ENCODE measurements around the gene TTYH2.
A peak's percentile ranks its signal among the peaks of the same experiment; 100 is the strongest.

Gene TTYH2

GRCh38 chr17:74282587-74283370 is 69.4 kb downstream of the TTYH2 start:
- Mint-ChIP-seq H3K27ac (peak overlapping the region; percentile 94), H3K36me3 (ENCODE audit: low read depth) (no peaks in the 10 kb centered on the region), H3K4me3 (peak overlapping the region; percentile 28), H3K27me3 (no peaks in the 10 kb centered on the region), H3K9me3 (no peaks in the 10 kb centered on the region), H3K4me1 (ENCODE audit: low read depth) (peaks cover 60% of the 10 kb centered on the region)
- peak; percentile 63 for DNase-seq

GRCh38 chr17:74283371-74283673 is 70.0 kb downstream of the TTYH2 start:
- Mint-ChIP-seq H3K9me3 (no peaks in the 10 kb centered on the region), H3K4me1 (ENCODE audit: low read depth) (peaks cover 61% of the 10 kb centered on the region), H3K27ac (peak overlapping the region; percentile 94), H3K4me3 (peak overlapping the region; percentile 28), H3K36me3 (ENCODE audit: low read depth) (no peaks in the 10 kb centered on the region), H3K27me3 (no peaks in the 10 kb centered on the region)
- DNase-seq: no peak

GRCh38 chr17:74287031-74287602 is 73.7 kb downstream of the TTYH2 start:
- H3K4me3 Mint-ChIP-seq: no peak overlapping the region
- no peaks in the 10 kb centered on the region for H3K36me3 Mint-ChIP-seq (ENCODE audit: low read depth)
- no peaks in the 10 kb centered on the region for H3K9me3 Mint-ChIP-seq
- no peaks in the 10 kb centered on the region for H3K27me3 Mint-ChIP-seq
- DNase-seq: no peak
- H3K4me1 Mint-ChIP-seq (ENCODE audit: low read depth): peaks cover 53% of the 10 kb centered on the region
- no peak overlapping the region for H3K27ac Mint-ChIP-seq

GRCh38 chr17:74288785-74289184 is 75.4 kb downstream of the TTYH2 start:
- peaks cover 41% of the 10 kb centered on the region for H3K4me1 Mint-ChIP-seq (ENCODE audit: low read depth)
- no peaks in the 10 kb centered on the region for H3K9me3 Mint-ChIP-seq
- H3K27me3 Mint-ChIP-seq: no peaks in the 10 kb centered on the region
- no peaks in the 10 kb centered on the region for H3K36me3 Mint-ChIP-seq (ENCODE audit: low read depth)
- no peak for DNase-seq
- H3K4me3 Mint-ChIP-seq: no peak overlapping the region
- H3K27ac Mint-ChIP-seq: peak overlapping the region; percentile 69

- no peaks in the 10 kb centered on the region for H3K36me3 Mint-ChIP-seq (ENCODE audit: low read depth)
- H3K4me3 Mint-ChIP-seq: no peak overlapping the region
- peaks cover 34% of the 10 kb centered on the region for H3K4me1 Mint-ChIP-seq (ENCODE audit: low read depth)
- H3K9me3 Mint-ChIP-seq: peaks cover under 1% of the 10 kb centered on the region
- H3K27me3 Mint-ChIP-seq: no peaks in the 10 kb centered on the region
- no peak for DNase-seq
- peak overlapping the region; percentile 66 for H3K27ac Mint-ChIP-seq
These were observed 76.3 kb downstream of the TTYH2 start for GRCh38 chr17:74289688-74290087.

GRCh38 chr17:74290340-74290739 is 77.0 kb downstream of the TTYH2 start:
- peaks cover 2% of the 10 kb centered on the region for H3K9me3 Mint-ChIP-seq
- no peaks in the 10 kb centered on the region for H3K27me3 Mint-ChIP-seq
- H3K27ac Mint-ChIP-seq: no peak overlapping the region
- H3K36me3 Mint-ChIP-seq (ENCODE audit: low read depth): no peaks in the 10 kb centered on the region
- peaks cover 29% of the 10 kb centered on the region for H3K4me1 Mint-ChIP-seq (ENCODE audit: low read depth)
- DNase-seq: no peak
- H3K4me3 Mint-ChIP-seq: no peak overlapping the region

GRCh38 chr17:74292495-74292894 is 79.1 kb downstream of the TTYH2 start:
- Mint-ChIP-seq H3K4me3 (no peak overlapping the region), H3K27ac (no peak overlapping the region), H3K36me3 (ENCODE audit: low read depth) (no peaks in the 10 kb centered on the region)

GRCh38 chr17:74295625-74296547 is 82.5 kb downstream of the TTYH2 start:
- peaks cover 28% of the 10 kb centered on the region for H3K4me1 Mint-ChIP-seq (ENCODE audit: low read depth)
- H3K9me3 Mint-ChIP-seq: peaks cover 2% of the 10 kb centered on the region
- DNase-seq: no peak
- H3K4me3 Mint-ChIP-seq: no peak overlapping the region
- no peak overlapping the region for H3K27ac Mint-ChIP-seq
- peaks cover 10% of the 10 kb centered on the region for H3K27me3 Mint-ChIP-seq
- no peaks in the 10 kb centered on the region for H3K36me3 Mint-ChIP-seq (ENCODE audit: low read depth)

More at GRCh38 chr17:74292495-74292894, 79.1 kb downstream of the TTYH2 start:
- Mint-ChIP-seq H3K27me3 (no peaks in the 10 kb centered on the region), H3K4me1 (ENCODE audit: low read depth) (peaks cover 37% of the 10 kb centered on the region), H3K9me3 (peaks cover 2% of the 10 kb centered on the region)
- no peak for DNase-seq

- Mint-ChIP-seq H3K4me3 (no peak overlapping the region), H3K27ac (no peak overlapping the region), H3K36me3 (ENCODE audit: low read depth) (no peaks in the 10 kb centered on the region), H3K9me3 (peaks cover 2% of the 10 kb centered on the region), H3K4me1 (ENCODE audit: low read depth) (peaks cover 32% of the 10 kb centered on the region), H3K27me3 (peaks cover 10% of the 10 kb centered on the region)
- no peak for DNase-seq
These were observed 83.2 kb downstream of the TTYH2 start for GRCh38 chr17:74296548-74296936.

GRCh38 chr17:74297941-74298340 is 84.6 kb downstream of the TTYH2 start:
- Mint-ChIP-seq H3K9me3 (peaks cover 2% of the 10 kb centered on the region), H3K4me1 (ENCODE audit: low read depth) (peaks cover 32% of the 10 kb centered on the region), H3K27ac (peak overlapping the region; percentile 88), H3K27me3 (peaks cover 10% of the 10 kb centered on the region), H3K36me3 (ENCODE audit: low read depth) (no peaks in the 10 kb centered on the region), H3K4me3 (peak overlapping the region; percentile 61)
- peak; percentile 41 for DNase-seq

- no peaks in the 10 kb centered on the region for H3K36me3 Mint-ChIP-seq (ENCODE audit: low read depth)
- no peak for DNase-seq
- no peak overlapping the region for H3K27ac Mint-ChIP-seq
- peaks cover 32% of the 10 kb centered on the region for H3K4me1 Mint-ChIP-seq (ENCODE audit: low read depth)
- H3K4me3 Mint-ChIP-seq: no peak overlapping the region
- H3K9me3 Mint-ChIP-seq: peaks cover 2% of the 10 kb centered on the region
- H3K27me3 Mint-ChIP-seq: peaks cover 10% of the 10 kb centered on the region
These were observed 85.4 kb downstream of the TTYH2 start for GRCh38 chr17:74298778-74299177.

- DNase-seq: no peak
- peaks cover 10% of the 10 kb centered on the region for H3K27me3 Mint-ChIP-seq
- peaks cover 2% of the 10 kb centered on the region for H3K9me3 Mint-ChIP-seq
- H3K4me3 Mint-ChIP-seq: no peak overlapping the region
- H3K36me3 Mint-ChIP-seq (ENCODE audit: low read depth): no peaks in the 10 kb centered on the region
- H3K27ac Mint-ChIP-seq: no peak overlapping the region
- peaks cover 32% of the 10 kb centered on the region for H3K4me1 Mint-ChIP-seq (ENCODE audit: low read depth)
These were observed 86.0 kb downstream of the TTYH2 start for GRCh38 chr17:74299226-74300009.

- Mint-ChIP-seq H3K9me3 (no peaks in the 10 kb centered on the region), H3K27ac (no peak overlapping the region)
- no peak for DNase-seq
These were observed 89.9 kb downstream of the TTYH2 start for GRCh38 chr17:74303305-74303704.

GRCh38 chr17:74304184-74304583 is 90.8 kb downstream of the TTYH2 start:
- H3K4me3 Mint-ChIP-seq: no peak overlapping the region
- no peaks in the 10 kb centered on the region for H3K9me3 Mint-ChIP-seq
- DNase-seq: no peak
- no peaks in the 10 kb centered on the region for H3K36me3 Mint-ChIP-seq (ENCODE audit: low read depth)
- peaks cover 9% of the 10 kb centered on the region for H3K27me3 Mint-ChIP-seq
- no peak overlapping the region for H3K27ac Mint-ChIP-seq
- peaks cover 16% of the 10 kb centered on the region for H3K4me1 Mint-ChIP-seq (ENCODE audit: low read depth)

More at GRCh38 chr17:74303305-74303704, 89.9 kb downstream of the TTYH2 start:
- Mint-ChIP-seq H3K27me3 (peaks cover 10% of the 10 kb centered on the region), H3K4me3 (no peak overlapping the region), H3K4me1 (ENCODE audit: low read depth) (peaks cover 22% of the 10 kb centered on the region), H3K36me3 (ENCODE audit: low read depth) (no peaks in the 10 kb centered on the region)
